HCT116 (cell line): Measurements from ENCODE around the gene SLC27A5. TPM values are rescaled to one million over a fixed set of nuclear protein-coding genes. Genes with fewer than 3 reads are reported as not detected.

Source experiments
- ATAC-seq: fragments of 200-7000 bp; cut with Tn5 transposase; 2 replicates; pipeline ENCODE4 v1.9.1; 2020; ENCODE audit warnings: mild to moderate bottlenecking, moderate library complexity
- BruUV-seq: library from RNA; stranded (reverse); fragments of 400-500 nt; replicated peaks from 2 replicates; lab custom pipeline; 2021; lab: Mats Ljungman, UMichigan
- CTCF ChIA-PET: fragments of 300-600 bp; sonication (Branson Sonifier 250); formaldehyde crosslinking; loops from one replicate; lab custom pipeline; 2021; ENCODE audit warnings: antibody characterized with exemption; lab: Charles Lee
- POLR2A ChIA-PET: fragments of 300-600, 350-600 bp; sonication (Branson Sonifier 250); formaldehyde crosslinking; loops from one replicate; lab custom pipeline; 2021; ENCODE audit warnings: antibody characterized with exemption; lab: Charles Lee
- RAD21 ChIA-PET, 2 experiments: fragments of 300-600 bp; sonication (Branson Sonifier 250); formaldehyde crosslinking; loops; one replicate each; lab custom pipeline; 2023; ENCODE audit warnings: low total read pairs in 2 of 2; ENCODE audit not compliant: uncharacterized antibody in 2 of 2, unreplicated experiment in 2 of 2, low non-redundant PET in 1 of 2; lab: Charles Lee
- DNase-seq: peaks from one replicate; pipeline ENCODE4 v3.0.0-alpha.2; 2010; ENCODE audit warnings: low read depth, low spot score
- H2AFZ ChIP-seq: fragments of 200-600 bp; shearing (Covaris generic), sonication (generic); 2 replicates; pipeline ENCODE4 v1.6.1; 2017; ENCODE audit warnings: low read depth, mixed run types, mixed read lengths, antibody characterized with exemption, low read length; ENCODE audit not compliant: poor library complexity, severe bottlenecking
- H3K27ac ChIP-seq: 2 replicates; pipeline ENCODE4 v1.5.1; 2012; ENCODE audit warnings: low read depth, low read length
- H3K27me3 ChIP-seq: fragments of 200-600 bp; sonication (generic); 2 replicates; pipeline ENCODE4 v1.6.1; 2016; ENCODE audit warnings: mixed run types, low read length, mixed read lengths; ENCODE audit not compliant: insufficient read depth
- H3K36me3 ChIP-seq, 2 experiments: fragments of 200-500 bp in 1 of 2; fragments of 200-600 bp in 1 of 2; sonication (Bioruptor generic) in 1 of 2; sonication (generic) in 1 of 2; 2 replicates each; pipeline versions ENCODE4 v1.5.1 to v1.6.1; 2014 to 2016; ENCODE audit warnings: low read length in 2 of 2, inconsistent platforms in 1 of 2, mixed read lengths in 1 of 2, mixed run types in 1 of 2; ENCODE audit not compliant: insufficient read depth in 2 of 2, control insufficient read depth in 1 of 2
- H3K4me1 ChIP-seq, 2 experiments: fragments of 200-600 bp in 1 of 2; sonication (generic) in 1 of 2; 2 replicates each; pipeline versions ENCODE4 v1.5.1 to v1.6.1; 2012 to 2017; ENCODE audit warnings: low read length in 2 of 2, inconsistent platforms in 1 of 2, mild to moderate bottlenecking in 1 of 2, mixed read lengths in 1 of 2, mixed run types in 1 of 2, moderate library complexity in 1 of 2; ENCODE audit not compliant: insufficient read depth in 2 of 2, control insufficient read depth in 1 of 2
- H3K4me2 ChIP-seq: fragments of 200-600 bp; sonication (generic); 2 replicates; pipeline ENCODE4 v1.6.1; 2017; ENCODE audit warnings: mixed run types, low read length, mixed read lengths
- H3K4me3 ChIP-seq, 2 experiments: fragments of 200-600 bp in 1 of 2; sonication (generic) in 1 of 2; replicated peaks in 1 of 2; 2 replicates each; pipeline ENCODE4 v1.5.1; 2011 to 2016; ENCODE audit warnings: low read length in 2 of 2, control low read depth in 1 of 2, low read depth in 1 of 2, mild to moderate bottlenecking in 1 of 2, mixed read lengths in 1 of 2, mixed run types in 1 of 2
- H3K79me2 ChIP-seq: fragments of 200-600 bp; sonication (generic); 2 replicates; pipeline ENCODE4 v1.6.1; 2017; ENCODE audit warnings: mild to moderate bottlenecking, mixed run types, low read length, moderate library complexity, mixed read lengths; ENCODE audit not compliant: insufficient read depth
- H3K9ac ChIP-seq: fragments of 200-600 bp; sonication (generic); 2 replicates; pipeline ENCODE4 v1.6.1; 2016; ENCODE audit warnings: low read length, mixed read lengths
- H3K9me2 ChIP-seq: fragments of 200-600 bp; sonication (generic), shearing (Covaris generic); 2 replicates; pipeline ENCODE4 v1.6.1; 2017; ENCODE audit warnings: mixed run types, mild to moderate bottlenecking, moderate library complexity; ENCODE audit not compliant: insufficient read depth
- H3K9me3 ChIP-seq, 2 experiments: fragments of 200-500 bp in 1 of 2; fragments of 200-600 bp in 1 of 2; sonication (Bioruptor generic) in 1 of 2; sonication (generic) in 1 of 2; 2 replicates each; pipeline ENCODE4 v1.6.1; 2014 to 2017; ENCODE audit warnings: low read length in 2 of 2, mixed read lengths in 2 of 2, inconsistent platforms in 1 of 2, low read depth in 1 of 2, mild to moderate bottlenecking in 1 of 2, mixed run types in 1 of 2, moderate library complexity in 1 of 2; ENCODE audit not compliant: control insufficient read depth in 1 of 2, insufficient read depth in 1 of 2
- H4K20me1 ChIP-seq: fragments of 200-600 bp; sonication (generic), shearing (Covaris generic); 2 replicates; pipeline ENCODE4 v1.6.1; 2017; ENCODE audit warnings: mixed run types, mild to moderate bottlenecking, moderate library complexity; ENCODE audit not compliant: insufficient read depth
- EZH2phosphoT487 ChIP-seq: fragments of 200-600 bp; IDR thresholded peaks from 2 replicates; pipeline ENCODE4 v1.6.1; 2018; ENCODE audit warnings: antibody characterized with exemption, borderline replicate concordance
- POLR2AphosphoS5 ChIP-seq: IDR thresholded peaks from 2 replicates; pipeline ENCODE4 v1.6.1; 2011; ENCODE audit warnings: mild to moderate bottlenecking, low read depth, low read length, moderate library complexity
- TCF7L2 ChIP-seq: IDR thresholded peaks from 2 replicates; pipeline ENCODE4 v1.7.0; 2011; ENCODE audit warnings: borderline replicate concordance, inconsistent platforms; ENCODE audit not compliant: insufficient read depth, insufficient read length; ENCODE audit errors: extremely low read depth
- intact Hi-C: fragments of 100-400 bp; cut with micrococcal nuclease; formaldehyde crosslinking; loops from 2 replicates; pipeline ENCODE4 v1.10.0; 2022
- total RNA-seq: library from RNA; stranded (reverse); gene quantifications from one replicate; pipeline ENCODE4 v1.2.1, GENCODE V29; 2021; ENCODE audit not compliant: unreplicated experiment
- TF ChIP-seq, protein P1 (sequence below): IDR thresholded peaks from 2 replicates; pipeline ENCODE4 v1.6.1; 2011; ENCODE audit warnings: mild to moderate bottlenecking, low read length, moderate library complexity; ENCODE audit not compliant: insufficient replicate concordance; ENCODE audit errors: extremely low read depth
- TF ChIP-seq, protein P2 (sequence below), 3 experiments: fragments of 200-600 bp in 1 of 3; sonication (generic) in 1 of 3; IDR thresholded peaks in 2 of 3; conservative IDR thresholded peaks in 1 of 3; 2 replicates each; pipeline ENCODE4 v1.5.1; 2012 to 2017; ENCODE audit warnings: low read depth in 2 of 3, low read length in 2 of 3, antibody characterized with exemption in 1 of 3, borderline replicate concordance in 1 of 3, control low read depth in 1 of 3, mild to moderate bottlenecking in 1 of 3, mixed read lengths in 1 of 3, mixed run types in 1 of 3, moderate library complexity in 1 of 3; ENCODE audit not compliant: insufficient read depth in 1 of 3

SLC27A5 gene
- total RNA-seq, 1 experiment from 2014 or later, result 27.1 TPM

DNA sequence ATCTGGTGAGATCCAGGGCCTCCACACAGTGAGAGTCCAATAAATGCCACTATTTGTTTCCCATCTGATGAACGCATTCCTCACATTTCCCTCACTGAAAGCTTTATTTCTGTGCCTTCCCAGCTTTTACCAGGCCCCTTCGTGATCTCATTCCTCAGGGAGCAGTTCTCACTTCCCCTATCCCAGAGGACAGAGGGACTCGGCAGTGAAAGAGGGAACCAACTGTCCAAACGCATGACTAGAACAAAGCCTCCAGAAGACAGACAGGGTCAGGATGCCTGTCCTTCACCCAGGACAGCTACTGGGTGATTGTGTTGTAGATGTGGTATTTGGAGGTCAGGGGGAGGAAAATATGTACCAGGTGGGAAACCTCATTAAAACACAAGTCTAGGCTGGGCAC, 9.9 kb upstream of the SLC27A5 start:
- ChIA-PET CTCF (interaction anchor here (1.1 to 3.3 kb wide), 2 partner anchors 33 to 54 kb away, joined by 3 to 20 read pairs; partner anchors contain the start of gene CHMP2A), RAD21 (no interaction called here), POLR2A (interaction anchor here (0.9 to 3.8 kb wide), 7 partner anchors 22 to 159 kb away, joined by 3 to 33 read pairs (median 10); partner anchors contain the start of genes CHMP2A, TRIM28 and ZNF497)
- Histone ChIP-seq H3K4me3 (peak overlapping the region; percentile 27 to 50), H4K20me1 (no peaks in the 10 kb centered on the region), H3K9me2 (no peaks in the 10 kb centered on the region), H3K27ac (peak overlapping the region; percentile 91), H3K36me3 (peaks cover 0 to 5% of the 10 kb centered on the region in 2 experiments; a peak in 1 of 4 replicates), H3K9ac (peak overlapping the region; percentile 63), H3K27me3 (no peaks in the 10 kb centered on the region), H2AFZ (peak overlapping the region; percentile 38), H3K4me2 (peak overlapping the region; percentile 82), H3K9me3 (no peaks in the 10 kb centered on the region), H3K79me2 (peaks cover 22% of the 10 kb centered on the region), H3K4me1 (peaks cover 12 to 31% of the 10 kb centered on the region in 2 experiments)
- intact Hi-C loops, result loop anchor here (2.0 kb wide), 1 partner anchor 51 kb away; the partner anchor contains the start of gene MZF1
- TF ChIP-seq, protein P1, sequence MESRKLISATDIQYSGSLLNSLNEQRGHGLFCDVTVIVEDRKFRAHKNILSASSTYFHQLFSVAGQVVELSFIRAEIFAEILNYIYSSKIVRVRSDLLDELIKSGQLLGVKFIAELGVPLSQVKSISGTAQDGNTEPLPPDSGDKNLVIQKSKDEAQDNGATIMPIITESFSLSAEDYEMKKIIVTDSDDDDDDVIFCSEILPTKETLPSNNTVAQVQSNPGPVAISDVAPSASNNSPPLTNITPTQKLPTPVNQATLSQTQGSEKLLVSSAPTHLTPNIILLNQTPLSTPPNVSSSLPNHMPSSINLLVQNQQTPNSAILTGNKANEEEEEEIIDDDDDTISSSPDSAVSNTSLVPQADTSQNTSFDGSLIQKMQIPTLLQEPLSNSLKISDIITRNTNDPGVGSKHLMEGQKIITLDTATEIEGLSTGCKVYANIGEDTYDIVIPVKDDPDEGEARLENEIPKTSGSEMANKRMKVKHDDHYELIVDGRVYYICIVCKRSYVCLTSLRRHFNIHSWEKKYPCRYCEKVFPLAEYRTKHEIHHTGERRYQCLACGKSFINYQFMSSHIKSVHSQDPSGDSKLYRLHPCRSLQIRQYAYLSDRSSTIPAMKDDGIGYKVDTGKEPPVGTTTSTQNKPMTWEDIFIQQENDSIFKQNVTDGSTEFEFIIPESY, result no peak
- 0 out of 2 replicates have a peak, but pooled peaks have one; percentile 6 for TF ChIP-seq POLR2AphosphoS5
- TF ChIP-seq TCF7L2, result no peak
- no peak for TF ChIP-seq EZH2phosphoT487
- TF ChIP-seq, protein P2, sequence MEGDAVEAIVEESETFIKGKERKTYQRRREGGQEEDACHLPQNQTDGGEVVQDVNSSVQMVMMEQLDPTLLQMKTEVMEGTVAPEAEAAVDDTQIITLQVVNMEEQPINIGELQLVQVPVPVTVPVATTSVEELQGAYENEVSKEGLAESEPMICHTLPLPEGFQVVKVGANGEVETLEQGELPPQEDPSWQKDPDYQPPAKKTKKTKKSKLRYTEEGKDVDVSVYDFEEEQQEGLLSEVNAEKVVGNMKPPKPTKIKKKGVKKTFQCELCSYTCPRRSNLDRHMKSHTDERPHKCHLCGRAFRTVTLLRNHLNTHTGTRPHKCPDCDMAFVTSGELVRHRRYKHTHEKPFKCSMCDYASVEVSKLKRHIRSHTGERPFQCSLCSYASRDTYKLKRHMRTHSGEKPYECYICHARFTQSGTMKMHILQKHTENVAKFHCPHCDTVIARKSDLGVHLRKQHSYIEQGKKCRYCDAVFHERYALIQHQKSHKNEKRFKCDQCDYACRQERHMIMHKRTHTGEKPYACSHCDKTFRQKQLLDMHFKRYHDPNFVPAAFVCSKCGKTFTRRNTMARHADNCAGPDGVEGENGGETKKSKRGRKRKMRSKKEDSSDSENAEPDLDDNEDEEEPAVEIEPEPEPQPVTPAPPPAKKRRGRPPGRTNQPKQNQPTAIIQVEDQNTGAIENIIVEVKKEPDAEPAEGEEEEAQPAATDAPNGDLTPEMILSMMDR (IDR thresholded peaks at IDR 0.05 in 2 of 3, conservative IDR thresholded peaks at IDR 0.05 in 1 of 3; ENCODE audit: borderline replicate concordance in 1 of 3, insufficient read depth in 1 of 3, low read depth in 2 of 3, low read length in 2 of 3), result no peak
- BruUV-seq, result no TSS peak
- DNase-seq, result no peak
- ATAC-seq, result no peak
